BE2C (cell line): ENCODE measurements around the gene TADA2B.

ENCODE experiments used
- DNase-seq: peaks from one replicate; pipeline ENCODE4 v3.0.0-alpha.2; 2020
- H3K27me3 ChIP-seq: fragments of 250-450 bp; sonication (Bioruptor Pico); 2 replicates; pipeline ENCODE4 v1.5.1; 2020; ENCODE audit warnings: mild to moderate bottlenecking
- H3K36me3 ChIP-seq: fragments of 250-450 bp; sonication (Bioruptor Pico); 2 replicates; pipeline ENCODE4 v1.5.1; 2020; ENCODE audit warnings: mild to moderate bottlenecking
- H3K4me1 ChIP-seq: fragments of 250-450 bp; sonication (Bioruptor Pico); 2 replicates; pipeline ENCODE4 v1.5.1; 2020
- H3K4me3 ChIP-seq: 2 replicates; pipeline ENCODE4 v1.5.1; 2011; ENCODE audit warnings: low read depth, low read length
- H3K9me3 ChIP-seq: fragments of 250-450 bp; sonication (Bioruptor Pico); 2 replicates; pipeline ENCODE4 v1.5.1; 2020
- TF ChIP-seq, protein P1 (sequence below): IDR thresholded peaks from 2 replicates; pipeline ENCODE4 v1.5.1; 2012; ENCODE audit warnings: mild to moderate bottlenecking, low read depth, low read length

Gene TADA2B

DNA sequence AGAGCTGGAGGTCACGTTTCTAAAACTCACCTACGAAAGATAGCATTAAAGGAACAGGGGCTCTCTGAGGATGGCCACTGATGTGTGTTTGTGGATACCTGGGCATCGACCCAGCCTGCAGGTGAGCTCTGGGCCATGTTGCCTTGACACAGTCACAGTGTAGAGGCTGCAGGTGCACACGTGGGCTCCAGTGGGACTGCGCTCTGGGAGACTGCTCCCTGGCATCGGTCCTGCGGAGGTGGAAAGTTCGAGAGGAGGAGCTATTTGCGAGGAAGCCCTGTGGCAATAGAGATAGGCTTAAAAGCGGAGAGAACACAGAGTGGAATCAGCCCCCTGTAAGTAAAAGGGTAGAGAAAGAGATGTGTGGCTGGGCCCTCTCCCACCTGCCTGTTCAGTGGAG lies 12.3 kb upstream of the TADA2B start:
- Histone ChIP-seq H3K4me3 (no peak overlapping the region), H3K9me3 (no peaks in the 10 kb centered on the region), H3K27me3 (no peaks in the 10 kb centered on the region), H3K36me3 (peaks cover 37% of the 10 kb centered on the region), H3K4me1 (no peaks in the 10 kb centered on the region)
- TF ChIP-seq, protein P1, sequence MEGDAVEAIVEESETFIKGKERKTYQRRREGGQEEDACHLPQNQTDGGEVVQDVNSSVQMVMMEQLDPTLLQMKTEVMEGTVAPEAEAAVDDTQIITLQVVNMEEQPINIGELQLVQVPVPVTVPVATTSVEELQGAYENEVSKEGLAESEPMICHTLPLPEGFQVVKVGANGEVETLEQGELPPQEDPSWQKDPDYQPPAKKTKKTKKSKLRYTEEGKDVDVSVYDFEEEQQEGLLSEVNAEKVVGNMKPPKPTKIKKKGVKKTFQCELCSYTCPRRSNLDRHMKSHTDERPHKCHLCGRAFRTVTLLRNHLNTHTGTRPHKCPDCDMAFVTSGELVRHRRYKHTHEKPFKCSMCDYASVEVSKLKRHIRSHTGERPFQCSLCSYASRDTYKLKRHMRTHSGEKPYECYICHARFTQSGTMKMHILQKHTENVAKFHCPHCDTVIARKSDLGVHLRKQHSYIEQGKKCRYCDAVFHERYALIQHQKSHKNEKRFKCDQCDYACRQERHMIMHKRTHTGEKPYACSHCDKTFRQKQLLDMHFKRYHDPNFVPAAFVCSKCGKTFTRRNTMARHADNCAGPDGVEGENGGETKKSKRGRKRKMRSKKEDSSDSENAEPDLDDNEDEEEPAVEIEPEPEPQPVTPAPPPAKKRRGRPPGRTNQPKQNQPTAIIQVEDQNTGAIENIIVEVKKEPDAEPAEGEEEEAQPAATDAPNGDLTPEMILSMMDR = no peak
- no peak for DNase-seq

DNA sequence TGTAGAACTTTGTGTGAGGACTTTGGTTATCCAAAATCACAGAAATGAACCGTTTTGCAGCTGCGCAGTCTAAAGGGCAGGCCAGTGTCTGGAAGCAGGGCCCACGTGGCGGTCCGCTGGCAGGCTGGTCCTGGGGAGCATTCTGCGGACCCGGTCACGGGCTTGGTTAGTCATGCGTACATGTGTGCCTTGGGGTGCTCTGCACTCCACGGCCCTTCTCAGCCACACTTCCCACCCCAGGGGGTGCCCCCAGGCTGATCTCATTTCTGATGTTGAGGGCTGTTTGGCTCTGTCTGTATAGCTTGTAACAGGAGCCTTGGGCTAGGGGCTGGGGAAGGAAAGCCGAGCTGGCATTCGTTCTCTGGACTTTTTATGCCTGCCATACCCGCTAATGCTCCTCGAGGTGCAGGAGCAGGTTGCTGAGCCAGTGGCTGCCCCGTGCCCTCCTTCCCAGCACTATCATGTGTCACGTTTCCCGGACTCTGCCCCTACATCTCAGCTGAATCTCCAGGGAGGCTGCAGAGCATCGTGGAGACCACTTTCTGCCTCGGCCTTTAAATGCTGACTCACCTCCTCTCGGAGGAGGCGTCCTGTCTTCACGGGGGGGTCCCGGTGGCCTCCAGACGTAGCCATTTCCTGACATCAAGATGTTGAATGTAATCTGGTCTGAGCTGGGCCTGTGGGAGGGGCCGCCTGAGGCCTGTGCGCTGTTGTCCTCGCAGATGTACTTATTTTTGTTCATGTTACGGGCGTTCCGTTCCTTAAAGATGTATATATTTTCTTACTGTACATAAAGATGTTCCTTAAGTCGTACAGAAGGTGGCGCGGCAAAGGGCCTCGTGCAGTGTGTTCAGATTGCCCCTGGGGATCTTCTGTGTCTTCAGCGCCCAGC lies 11.4 kb upstream of the TADA2B start:
- H3K27me3 ChIP-seq = no peaks in the 10 kb centered on the region
- peaks cover 36% of the 10 kb centered on the region for H3K36me3 ChIP-seq
- no peak for DNase-seq
- H3K4me3 ChIP-seq = no peak overlapping the region
- H3K9me3 ChIP-seq = no peaks in the 10 kb centered on the region
- TF ChIP-seq, protein P1 = no peak
- H3K4me1 ChIP-seq = no peaks in the 10 kb centered on the region

DNA sequence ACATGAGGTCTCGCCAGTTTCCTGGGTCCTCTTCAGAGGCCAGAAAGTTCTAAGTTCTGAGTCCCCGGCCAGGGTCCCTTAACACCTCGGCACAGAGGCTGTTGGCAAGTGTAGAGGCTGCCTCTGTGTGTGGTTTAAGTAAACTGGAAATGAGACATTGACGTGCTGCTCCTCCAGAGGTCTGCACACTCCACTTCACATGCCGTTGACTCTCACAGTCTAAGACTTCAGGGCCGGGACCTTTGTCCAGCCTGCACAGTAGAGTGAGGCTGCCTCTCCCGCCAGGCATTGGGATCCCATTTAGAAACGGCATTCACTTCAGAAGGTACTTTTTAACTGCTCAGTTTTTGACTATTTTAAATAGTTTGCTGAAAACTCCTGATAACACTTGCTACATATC lies 10.6 kb upstream of the TADA2B start:
- TF ChIP-seq, protein P1 = no peak
- Histone ChIP-seq H3K4me1 (no peaks in the 10 kb centered on the region), H3K4me3 (no peak overlapping the region), H3K9me3 (no peaks in the 10 kb centered on the region), H3K27me3 (no peaks in the 10 kb centered on the region), H3K36me3 (peaks cover 28% of the 10 kb centered on the region)
- no peak for DNase-seq

DNA sequence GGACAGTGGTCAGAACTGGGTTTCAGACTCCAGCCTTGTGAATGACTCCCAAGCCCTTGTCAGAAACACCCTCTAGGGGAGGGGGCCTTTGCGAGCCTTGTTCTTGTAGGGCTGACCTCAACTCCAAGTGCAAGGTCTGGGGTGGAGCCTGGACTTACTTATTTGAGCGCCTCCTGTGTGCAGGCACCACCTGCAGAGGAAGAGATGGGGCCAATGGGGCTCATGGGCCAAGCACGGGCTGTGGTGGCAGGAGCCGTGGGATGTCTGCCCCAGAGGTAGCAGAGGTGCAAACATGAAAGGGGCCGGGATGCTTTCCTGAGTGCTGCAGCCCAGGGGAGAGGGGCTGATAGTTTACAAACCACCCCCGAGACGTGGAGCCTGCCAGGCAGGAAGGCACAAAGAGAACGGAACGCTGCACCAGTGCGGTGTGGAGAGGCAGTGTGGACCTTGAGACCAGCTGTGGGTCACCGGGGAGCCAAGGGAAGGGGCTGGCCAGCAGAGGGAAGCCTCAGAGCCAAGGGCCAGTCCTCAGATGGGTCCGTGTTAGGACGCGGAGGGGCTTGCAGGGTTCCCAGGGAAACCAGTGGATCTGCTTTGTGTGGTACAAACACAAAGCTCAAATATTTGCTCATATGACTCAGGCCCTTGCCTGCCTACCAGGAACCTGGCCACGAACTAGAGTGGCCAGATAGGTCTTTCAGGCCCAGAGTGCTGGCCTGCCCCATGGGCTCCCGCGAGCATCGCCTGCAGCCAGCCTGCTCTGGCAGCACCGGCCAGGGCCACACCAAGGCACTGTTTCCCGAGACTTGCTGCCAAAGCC lies 8.7 kb upstream of the TADA2B start:
- H3K4me3 ChIP-seq = no peak overlapping the region
- no peaks in the 10 kb centered on the region for H3K27me3 ChIP-seq
- peaks cover 21% of the 10 kb centered on the region for H3K36me3 ChIP-seq
- H3K4me1 ChIP-seq = no peaks in the 10 kb centered on the region
- no peak for DNase-seq
- TF ChIP-seq, protein P1 = no peak
- no peaks in the 10 kb centered on the region for H3K9me3 ChIP-seq

DNA sequence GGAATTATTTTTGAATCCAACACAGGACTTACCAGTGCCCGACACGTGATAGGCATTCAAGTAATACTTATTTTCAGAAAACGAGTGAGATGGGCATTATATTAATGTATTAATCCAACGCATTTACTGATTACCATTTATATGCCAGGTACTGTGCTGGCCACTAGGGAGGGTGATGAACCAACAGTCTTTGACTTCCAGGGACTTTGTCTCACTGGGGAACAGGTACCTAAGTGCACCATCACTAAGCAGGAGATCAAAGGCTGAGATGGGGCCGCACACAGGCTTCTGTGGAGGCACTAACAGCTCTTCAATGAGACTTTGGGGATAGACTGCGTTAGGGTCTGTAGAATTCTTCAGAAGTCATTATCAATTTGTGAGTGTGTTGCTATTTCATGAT lies 5.7 kb upstream of the TADA2B start:
- Histone ChIP-seq H3K4me3 (no peak overlapping the region), H3K27me3 (no peaks in the 10 kb centered on the region), H3K4me1 (no peaks in the 10 kb centered on the region), H3K36me3 (peaks cover 2% of the 10 kb centered on the region; the same call in 1 of the 2 replicates), H3K9me3 (no peaks in the 10 kb centered on the region)
- no peak for DNase-seq
- TF ChIP-seq, protein P1 = peak; percentile 35; the same call in 1 of the 2 replicates
